Measurements from ENCODE around the gene APOBEC3A. TPM values are rescaled to one million over a fixed set of nuclear protein-coding genes. Genes with fewer than 3 reads are reported as not detected.

The APOBEC3A gene
- total RNA-seq, 1 experiment from 2014 or later, result not detected

DNA sequence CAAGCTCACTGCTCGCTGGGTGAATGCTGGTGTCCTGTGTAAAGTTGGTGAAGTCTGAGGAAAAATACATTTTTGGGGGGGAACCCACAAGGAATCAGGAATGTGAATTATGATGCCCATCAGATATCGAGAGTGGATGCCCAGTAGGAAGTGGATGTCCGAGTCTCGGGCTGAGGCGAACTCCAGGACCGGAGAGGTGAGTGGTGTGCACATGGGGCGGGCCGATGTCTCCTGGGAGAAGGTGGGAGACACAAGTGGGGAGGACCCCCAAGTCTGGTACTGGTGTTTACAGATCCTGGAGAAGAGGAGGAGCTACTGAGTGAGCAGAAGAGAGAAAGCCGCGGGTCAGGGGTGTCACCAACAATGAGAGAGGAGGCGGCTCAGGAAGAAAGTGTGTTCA lies 19.2 kb upstream of the APOBEC3A start:
- DNase-seq, result no peak
- TF ChIP-seq, protein P1, sequence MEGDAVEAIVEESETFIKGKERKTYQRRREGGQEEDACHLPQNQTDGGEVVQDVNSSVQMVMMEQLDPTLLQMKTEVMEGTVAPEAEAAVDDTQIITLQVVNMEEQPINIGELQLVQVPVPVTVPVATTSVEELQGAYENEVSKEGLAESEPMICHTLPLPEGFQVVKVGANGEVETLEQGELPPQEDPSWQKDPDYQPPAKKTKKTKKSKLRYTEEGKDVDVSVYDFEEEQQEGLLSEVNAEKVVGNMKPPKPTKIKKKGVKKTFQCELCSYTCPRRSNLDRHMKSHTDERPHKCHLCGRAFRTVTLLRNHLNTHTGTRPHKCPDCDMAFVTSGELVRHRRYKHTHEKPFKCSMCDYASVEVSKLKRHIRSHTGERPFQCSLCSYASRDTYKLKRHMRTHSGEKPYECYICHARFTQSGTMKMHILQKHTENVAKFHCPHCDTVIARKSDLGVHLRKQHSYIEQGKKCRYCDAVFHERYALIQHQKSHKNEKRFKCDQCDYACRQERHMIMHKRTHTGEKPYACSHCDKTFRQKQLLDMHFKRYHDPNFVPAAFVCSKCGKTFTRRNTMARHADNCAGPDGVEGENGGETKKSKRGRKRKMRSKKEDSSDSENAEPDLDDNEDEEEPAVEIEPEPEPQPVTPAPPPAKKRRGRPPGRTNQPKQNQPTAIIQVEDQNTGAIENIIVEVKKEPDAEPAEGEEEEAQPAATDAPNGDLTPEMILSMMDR (IDR thresholded peaks at IDR 0.05; ENCODE audit: unreplicated experiment), result no peak
- no TSS peak for BruUV-seq (replicated peaks)
- Mint-ChIP-seq H3K27me3 (ENCODE audit: unreplicated experiment) (peaks cover 24% of the 10 kb centered on the region), H3K27ac (ENCODE audit: unreplicated experiment) (no peak overlapping the region), H3K4me3 (ENCODE audit: low read depth, unreplicated experiment) (no peak overlapping the region), H3K9me3 (ENCODE audit: low read depth, unreplicated experiment) (no peaks in the 10 kb centered on the region), H3K4me1 (ENCODE audit: low read depth, unreplicated experiment) (peaks cover 30% of the 10 kb centered on the region), H3K36me3 (ENCODE audit: insufficient read depth, unreplicated experiment) (peaks cover 7% of the 10 kb centered on the region)
- intact Hi-C loops (cut with micrococcal nuclease; ENCODE audit: unreplicated experiment), result no loop called here
- CTCF ChIA-PET, result no interaction called here

DNA sequence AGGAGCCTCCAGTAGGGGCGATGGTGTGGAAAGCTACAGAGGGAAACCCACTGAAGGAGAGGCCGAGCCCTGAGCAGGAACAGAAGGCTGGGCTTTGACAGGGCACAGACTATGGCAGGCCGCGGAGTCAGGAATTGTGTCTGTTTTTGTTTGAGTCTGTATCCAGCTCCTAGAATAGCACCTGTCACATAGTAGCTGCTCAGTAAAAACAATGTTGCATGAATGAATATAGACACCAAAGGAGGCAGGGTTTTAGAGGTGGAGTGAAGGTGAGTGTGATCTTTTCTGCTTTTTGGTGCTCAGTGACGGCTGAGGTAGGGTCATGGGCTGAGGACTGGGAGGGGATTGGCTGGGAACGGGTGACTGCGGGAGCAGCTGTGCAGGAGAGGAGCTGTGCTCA lies 18.5 kb upstream of the APOBEC3A start:
- H3K27me3 Mint-ChIP-seq (ENCODE audit: unreplicated experiment), result peaks cover 31% of the 10 kb centered on the region
- H3K4me1 Mint-ChIP-seq (ENCODE audit: low read depth, unreplicated experiment), result peaks cover 26% of the 10 kb centered on the region
- intact Hi-C loops (cut with micrococcal nuclease; ENCODE audit: unreplicated experiment), result no loop called here
- no TSS peak for BruUV-seq (replicated peaks)
- no peak overlapping the region for H3K27ac Mint-ChIP-seq (ENCODE audit: unreplicated experiment)
- CTCF ChIA-PET, result no interaction called here
- peaks cover 7% of the 10 kb centered on the region for H3K36me3 Mint-ChIP-seq (ENCODE audit: insufficient read depth, unreplicated experiment)
- H3K4me3 Mint-ChIP-seq (ENCODE audit: low read depth, unreplicated experiment), result no peak overlapping the region
- TF ChIP-seq, protein P1 (IDR thresholded peaks at IDR 0.05; ENCODE audit: unreplicated experiment), result no peak
- H3K9me3 Mint-ChIP-seq (ENCODE audit: low read depth, unreplicated experiment), result no peaks in the 10 kb centered on the region
- DNase-seq, result no peak

DNA sequence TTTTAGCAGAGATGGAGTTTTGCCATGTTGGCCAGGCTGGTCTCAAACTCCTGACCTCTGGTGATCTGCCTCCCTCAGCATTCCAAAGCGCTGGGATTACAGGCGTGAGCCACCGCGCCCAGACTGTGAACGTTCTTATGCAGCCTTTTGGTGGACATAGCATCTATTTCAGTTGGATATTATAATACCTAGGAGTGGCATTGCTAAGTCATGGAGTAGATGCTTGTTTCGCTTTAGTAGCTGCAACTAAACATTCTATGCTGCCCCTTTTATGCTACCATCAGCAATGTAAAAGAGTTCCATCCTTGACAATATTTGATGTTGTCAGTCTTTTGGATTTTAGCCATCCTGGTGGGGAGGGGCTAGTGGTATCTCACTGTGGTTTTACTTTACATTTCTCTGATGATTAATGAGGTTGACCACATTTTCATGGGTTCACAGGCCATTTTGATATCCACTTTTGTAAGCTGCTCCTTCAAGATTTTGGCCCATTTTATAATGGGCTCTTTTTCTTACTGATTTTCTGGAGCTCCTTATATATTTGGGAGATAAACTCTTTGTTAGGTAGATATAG lies 16.5 kb upstream of the APOBEC3A start:
- peaks cover 16% of the 10 kb centered on the region for H3K4me1 Mint-ChIP-seq (ENCODE audit: low read depth, unreplicated experiment)
- no peaks in the 10 kb centered on the region for H3K9me3 Mint-ChIP-seq (ENCODE audit: low read depth, unreplicated experiment)
- TF ChIP-seq, protein P1 (IDR thresholded peaks at IDR 0.05; ENCODE audit: unreplicated experiment), result no peak
- no TSS peak for BruUV-seq (replicated peaks)
- no peak overlapping the region for H3K27ac Mint-ChIP-seq (ENCODE audit: unreplicated experiment)
- intact Hi-C loops (cut with micrococcal nuclease; ENCODE audit: unreplicated experiment), result no loop called here
- CTCF ChIA-PET, result interaction anchor here (0.9 to 1.9 kb wide), 4 partner anchors 10 to 17 kb away, joined by 3 to 5 read pairs (median 3); no protein-coding TSS in a partner anchor
- H3K36me3 Mint-ChIP-seq (ENCODE audit: insufficient read depth, unreplicated experiment), result no peaks in the 10 kb centered on the region
- no peak overlapping the region for H3K4me3 Mint-ChIP-seq (ENCODE audit: low read depth, unreplicated experiment)
- DNase-seq, result no peak
- peaks cover 38% of the 10 kb centered on the region for H3K27me3 Mint-ChIP-seq (ENCODE audit: unreplicated experiment)

DNA sequence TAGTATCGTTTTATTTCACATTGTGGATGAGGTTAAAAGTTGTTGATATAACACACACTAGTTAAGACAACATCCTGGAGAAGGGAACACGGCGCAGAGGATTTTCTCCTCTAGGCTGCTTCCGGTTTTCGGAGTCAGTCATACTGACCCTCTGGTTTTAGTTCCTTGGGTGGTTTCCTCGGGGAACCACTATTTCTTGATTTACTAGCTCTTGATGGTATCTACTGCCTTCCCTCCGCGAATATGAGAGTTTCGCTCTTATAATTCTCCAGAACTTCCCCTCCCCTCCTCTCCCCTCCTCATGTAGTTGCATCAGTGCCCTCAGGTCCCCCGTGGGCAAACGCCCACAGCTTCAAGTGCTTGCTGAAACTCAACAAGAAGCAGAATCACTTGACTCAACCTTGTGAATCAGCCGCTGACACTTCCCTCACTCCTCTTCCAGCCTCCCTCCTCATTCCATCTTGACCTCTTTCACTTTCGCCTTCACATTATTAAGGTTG lies 15.9 kb upstream of the APOBEC3A start:
- intact Hi-C loops (cut with micrococcal nuclease; ENCODE audit: unreplicated experiment), result no loop called here
- no TSS peak for BruUV-seq (replicated peaks)
- H3K4me3 Mint-ChIP-seq (ENCODE audit: low read depth, unreplicated experiment), result no peak overlapping the region
- TF ChIP-seq, protein P1 (IDR thresholded peaks at IDR 0.05; ENCODE audit: unreplicated experiment), result no peak
- H3K27ac Mint-ChIP-seq (ENCODE audit: unreplicated experiment), result no peak overlapping the region
- DNase-seq, result no peak
- CTCF ChIA-PET, result interaction anchor here (0.9 to 1.9 kb wide), 4 partner anchors 9 to 17 kb away, joined by 3 to 5 read pairs (median 3); no protein-coding TSS in a partner anchor
- H3K4me1 Mint-ChIP-seq (ENCODE audit: low read depth, unreplicated experiment), result peaks cover 15% of the 10 kb centered on the region
- peaks cover 42% of the 10 kb centered on the region for H3K27me3 Mint-ChIP-seq (ENCODE audit: unreplicated experiment)
- no peaks in the 10 kb centered on the region for H3K9me3 Mint-ChIP-seq (ENCODE audit: low read depth, unreplicated experiment)
- H3K36me3 Mint-ChIP-seq (ENCODE audit: insufficient read depth, unreplicated experiment), result no peaks in the 10 kb centered on the region

All from Calu3 (cell line).